A673 (cell line): Measurements from ENCODE around the gene CDC123. TPM values are rescaled to one million over a fixed set of nuclear protein-coding genes. Genes with fewer than 3 reads are reported as not detected.
"Not testable (repeated sequence)": the region's sequence is repeated elsewhere in the genome, so short reads cannot be mapped to it uniquely, and the experiment has no call there.

Experiments used
- BruUV-seq: library from RNA; stranded (reverse); fragments of 400-500 nt; replicated peaks from 2 replicates; lab custom pipeline; 2021; lab: Mats Ljungman, UMichigan
- CTCF ChIA-PET: fragments of 300-600 bp; sonication (Branson Sonifier 250); formaldehyde crosslinking; loops from one replicate; lab custom pipeline; 2022; ENCODE audit warnings: antibody characterized with exemption; lab: Charles Lee
- POLR2A ChIA-PET: fragments of 300-600 bp; sonication (Branson Sonifier 250); formaldehyde crosslinking; loops from one replicate; lab custom pipeline; 2022; ENCODE audit warnings: antibody characterized with exemption; ENCODE audit not compliant: low non-redundant PET; lab: Charles Lee
- DNase-seq: peaks from one replicate; pipeline ENCODE4 v3.0.0-alpha.2; 2015; ENCODE audit warnings: low spot score
- H3K27ac ChIP-seq: fragments of 200-600 bp; sonication (generic); 2 replicates; pipeline ENCODE4 v1.5.1; 2016; ENCODE audit warnings: mixed run types, low read depth, mild to moderate bottlenecking, mixed read lengths, antibody characterized with exemption, low read length; ENCODE audit not compliant: poor library complexity, severe bottlenecking
- H3K27me3 ChIP-seq: fragments of 200-600 bp; sonication (generic); replicated peaks from 2 replicates; pipeline ENCODE4 v1.6.1; 2017; ENCODE audit warnings: mixed run types, low read depth, mild to moderate bottlenecking, mixed read lengths, antibody characterized with exemption, low read length; ENCODE audit not compliant: insufficient read depth, poor library complexity
- H3K36me3 ChIP-seq: fragments of 200-600 bp; sonication (generic); 2 replicates; pipeline ENCODE4 v1.6.1; 2016; ENCODE audit warnings: mixed run types, mild to moderate bottlenecking, mixed read lengths, antibody characterized with exemption, low read length; ENCODE audit not compliant: insufficient read depth, poor library complexity, severe bottlenecking
- H3K4me1 ChIP-seq: fragments of 200-600 bp; sonication (generic); 2 replicates; pipeline ENCODE4 v1.6.1; 2017; ENCODE audit warnings: mixed run types, mild to moderate bottlenecking, mixed read lengths, antibody characterized with exemption, low read length; ENCODE audit not compliant: insufficient read depth, poor library complexity, severe bottlenecking
- H3K4me3 ChIP-seq: fragments of 200-600 bp; sonication (generic); 2 replicates; pipeline ENCODE4 v1.5.1; 2016; ENCODE audit warnings: low read depth, mixed run types, mild to moderate bottlenecking, mixed read lengths, low read length; ENCODE audit not compliant: poor library complexity, severe bottlenecking
- H3K9me3 ChIP-seq: fragments of 200-600 bp; sonication (generic); 2 replicates; pipeline ENCODE4 v1.6.1; 2016; ENCODE audit warnings: mixed run types, low read depth, mild to moderate bottlenecking, mixed read lengths, antibody characterized with exemption, low read length; ENCODE audit not compliant: poor library complexity, severe bottlenecking
- CTCF ChIP-seq: fragments of 300-800, 200-600 bp; sonication (generic); conservative IDR thresholded peaks from 2 replicates; pipeline ENCODE4 v1.5.1; 2017; ENCODE audit warnings: low read depth, mild to moderate bottlenecking, antibody characterized with exemption, low read length, moderate library complexity, mixed read lengths
- EZH2 ChIP-seq: fragments of 200-600 bp; sonication (generic); IDR thresholded peaks from 2 replicates; pipeline ENCODE4 v1.6.1; 2017; ENCODE audit warnings: borderline replicate concordance, low read depth, mild to moderate bottlenecking, mixed read lengths, antibody characterized with exemption, low read length; ENCODE audit not compliant: poor library complexity, severe bottlenecking
- intact Hi-C: fragments of 100-400 bp; cut with micrococcal nuclease; formaldehyde crosslinking; loops from one replicate; pipeline ENCODE4 v1.10.0; 2022; ENCODE audit not compliant: unreplicated experiment
- total RNA-seq: library from RNA; stranded (reverse); gene quantifications from 2 replicates; pipeline ENCODE4 v1.2.3, GENCODE V29; 2021

The CDC123 gene
- total RNA-seq, 1 experiment from 2014 or later: 207 TPM

GRCh38 chr10:12279281-12279680, 83.3 kb downstream of the CDC123 start:
- Histone ChIP-seq H3K36me3 (no peaks in the 10 kb centered on the region), H3K4me3 (no peak overlapping the region), H3K27ac (no peak overlapping the region), H3K9me3 (no peaks in the 10 kb centered on the region), H3K27me3 (no peaks in the 10 kb centered on the region), H3K4me1 (no peaks in the 10 kb centered on the region)
- TF ChIP-seq EZH2 (no peak), CTCF (no peak)
- CTCF ChIA-PET: no interaction called here
- BruUV-seq: no TSS peak
- intact Hi-C loops: no loop called here
- peak; percentile 25 for DNase-seq
- POLR2A ChIA-PET: no interaction called here

GRCh38 chr10:12287772-12288171, 91.8 kb downstream of the CDC123 start:
- no peaks in the 10 kb centered on the region for H3K4me1 ChIP-seq
- H3K4me3 ChIP-seq: no peak overlapping the region
- BruUV-seq: no TSS peak
- intact Hi-C loops: no loop called here
- POLR2A ChIA-PET: interaction anchor here (0.6 kb wide), 1 partner anchor 15 kb away, joined by 5 read pairs; no protein-coding TSS in a partner anchor
- CTCF ChIA-PET: no interaction called here
- H3K27ac ChIP-seq: no peak overlapping the region
- TF ChIP-seq CTCF (no peak), EZH2 (no peak)
- no peaks in the 10 kb centered on the region for H3K27me3 ChIP-seq
- H3K36me3 ChIP-seq: no peaks in the 10 kb centered on the region
- no peaks in the 10 kb centered on the region for H3K9me3 ChIP-seq
- DNase-seq: no peak

- POLR2A ChIA-PET: interaction anchor here (0.7 kb wide), 1 partner anchor 14 kb away, joined by 3 read pairs; no protein-coding TSS in a partner anchor
- DNase-seq, intact Hi-C loops, H3K4me1 ChIP-seq, H3K27me3 ChIP-seq, BruUV-seq, H3K4me3 ChIP-seq, H3K9me3 ChIP-seq, CTCF ChIA-PET, H3K36me3 ChIP-seq, H3K27ac ChIP-seq: not testable (repeated sequence)
Observed at GRCh38 chr10:12297784-12298183, 101.8 kb downstream of the CDC123 start.

- no TSS peak for BruUV-seq
- POLR2A ChIA-PET: no interaction called here
- DNase-seq: no peak
- intact Hi-C loops: no loop called here
- TF ChIP-seq CTCF (no peak), EZH2 (no peak)
- H3K4me1 ChIP-seq: no peaks in the 10 kb centered on the region
- H3K36me3 ChIP-seq: no peaks in the 10 kb centered on the region
- no peaks in the 10 kb centered on the region for H3K9me3 ChIP-seq
- no peak overlapping the region for H3K4me3 ChIP-seq
- H3K27ac ChIP-seq: no peak overlapping the region
- no peaks in the 10 kb centered on the region for H3K27me3 ChIP-seq
- CTCF ChIA-PET: no interaction called here
Observed at GRCh38 chr10:12299222-12299965, 103.4 kb downstream of the CDC123 start.
